ENCODE measurements around the gene NUTF2.

Gene NUTF2

DNA sequence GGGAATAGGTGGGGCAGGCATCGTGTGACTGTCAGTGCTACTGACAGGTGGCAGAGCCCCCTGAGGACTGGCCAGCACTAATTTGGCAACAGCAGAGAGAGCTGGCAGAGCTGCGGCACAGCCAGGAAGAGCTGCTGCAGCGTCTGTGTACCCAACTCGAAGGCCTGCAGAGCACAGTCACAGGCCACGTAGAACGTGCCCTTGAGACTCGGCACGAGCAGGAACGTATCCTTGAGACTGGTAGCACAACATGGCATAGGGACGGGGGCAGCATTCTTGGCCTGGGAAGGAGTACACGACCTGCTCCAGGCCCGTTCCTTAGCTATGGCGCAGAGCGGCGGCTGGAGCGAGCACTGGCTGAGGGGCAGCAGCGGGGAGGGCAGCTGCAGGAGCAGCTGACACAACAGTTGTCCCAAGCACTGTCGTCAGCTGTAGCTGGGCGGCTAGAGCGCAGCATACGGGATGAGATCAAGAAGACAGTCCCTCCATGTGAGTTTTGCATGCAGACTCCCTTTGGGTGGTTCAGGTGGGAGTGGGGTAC, 35.0 kb downstream of the NUTF2 start:
- no peak overlapping the region for H3K27ac ChIP-seq
- no peak for TF ChIP-seq ZFX (IDR thresholded peaks at IDR 0.05)
- TF ChIP-seq, protein P1, sequence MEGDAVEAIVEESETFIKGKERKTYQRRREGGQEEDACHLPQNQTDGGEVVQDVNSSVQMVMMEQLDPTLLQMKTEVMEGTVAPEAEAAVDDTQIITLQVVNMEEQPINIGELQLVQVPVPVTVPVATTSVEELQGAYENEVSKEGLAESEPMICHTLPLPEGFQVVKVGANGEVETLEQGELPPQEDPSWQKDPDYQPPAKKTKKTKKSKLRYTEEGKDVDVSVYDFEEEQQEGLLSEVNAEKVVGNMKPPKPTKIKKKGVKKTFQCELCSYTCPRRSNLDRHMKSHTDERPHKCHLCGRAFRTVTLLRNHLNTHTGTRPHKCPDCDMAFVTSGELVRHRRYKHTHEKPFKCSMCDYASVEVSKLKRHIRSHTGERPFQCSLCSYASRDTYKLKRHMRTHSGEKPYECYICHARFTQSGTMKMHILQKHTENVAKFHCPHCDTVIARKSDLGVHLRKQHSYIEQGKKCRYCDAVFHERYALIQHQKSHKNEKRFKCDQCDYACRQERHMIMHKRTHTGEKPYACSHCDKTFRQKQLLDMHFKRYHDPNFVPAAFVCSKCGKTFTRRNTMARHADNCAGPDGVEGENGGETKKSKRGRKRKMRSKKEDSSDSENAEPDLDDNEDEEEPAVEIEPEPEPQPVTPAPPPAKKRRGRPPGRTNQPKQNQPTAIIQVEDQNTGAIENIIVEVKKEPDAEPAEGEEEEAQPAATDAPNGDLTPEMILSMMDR (conservative IDR thresholded peaks at IDR 0.05), result no peak

DNA sequence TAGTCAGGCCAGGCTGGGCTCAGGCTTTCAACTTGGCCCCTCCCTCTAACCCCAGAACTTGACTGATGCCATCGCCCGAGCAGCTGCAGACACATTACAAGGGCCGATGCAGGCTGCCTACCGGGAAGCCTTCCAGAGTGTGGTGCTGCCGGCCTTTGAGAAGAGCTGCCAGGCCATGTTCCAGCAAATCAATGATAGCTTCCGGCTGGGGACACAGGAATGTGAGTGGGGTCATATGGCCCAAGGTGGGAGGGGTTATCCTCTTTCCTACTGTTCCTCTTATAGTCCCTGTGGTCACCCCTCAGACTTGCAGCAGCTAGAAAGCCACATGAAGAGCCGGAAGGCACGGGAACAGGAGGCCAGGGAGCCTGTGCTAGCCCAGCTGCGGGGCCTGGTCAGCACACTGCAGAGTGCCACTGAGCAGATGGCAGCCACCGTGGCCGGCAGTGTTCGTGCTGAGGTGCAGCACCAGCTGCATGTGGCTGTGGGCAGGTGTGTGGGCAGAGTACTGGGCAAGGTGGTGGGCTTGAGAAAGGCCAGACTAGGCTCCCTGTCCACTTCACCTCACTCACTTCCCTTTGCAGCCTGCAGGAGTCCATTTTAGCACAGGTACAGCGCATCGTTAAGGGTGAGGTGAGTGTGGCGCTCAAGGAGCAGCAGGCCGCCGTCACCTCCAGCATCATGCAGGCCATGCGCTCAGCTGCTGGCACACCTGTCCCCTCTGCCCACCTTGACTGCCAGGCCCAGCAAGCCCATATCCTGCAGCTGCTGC, 35.8 kb downstream of the NUTF2 start:
- TF ChIP-seq, protein P1 (conservative IDR thresholded peaks at IDR 0.05), result no peak
- no peak for TF ChIP-seq ZFX (IDR thresholded peaks at IDR 0.05)
- no peak overlapping the region for H3K27ac ChIP-seq

DNA sequence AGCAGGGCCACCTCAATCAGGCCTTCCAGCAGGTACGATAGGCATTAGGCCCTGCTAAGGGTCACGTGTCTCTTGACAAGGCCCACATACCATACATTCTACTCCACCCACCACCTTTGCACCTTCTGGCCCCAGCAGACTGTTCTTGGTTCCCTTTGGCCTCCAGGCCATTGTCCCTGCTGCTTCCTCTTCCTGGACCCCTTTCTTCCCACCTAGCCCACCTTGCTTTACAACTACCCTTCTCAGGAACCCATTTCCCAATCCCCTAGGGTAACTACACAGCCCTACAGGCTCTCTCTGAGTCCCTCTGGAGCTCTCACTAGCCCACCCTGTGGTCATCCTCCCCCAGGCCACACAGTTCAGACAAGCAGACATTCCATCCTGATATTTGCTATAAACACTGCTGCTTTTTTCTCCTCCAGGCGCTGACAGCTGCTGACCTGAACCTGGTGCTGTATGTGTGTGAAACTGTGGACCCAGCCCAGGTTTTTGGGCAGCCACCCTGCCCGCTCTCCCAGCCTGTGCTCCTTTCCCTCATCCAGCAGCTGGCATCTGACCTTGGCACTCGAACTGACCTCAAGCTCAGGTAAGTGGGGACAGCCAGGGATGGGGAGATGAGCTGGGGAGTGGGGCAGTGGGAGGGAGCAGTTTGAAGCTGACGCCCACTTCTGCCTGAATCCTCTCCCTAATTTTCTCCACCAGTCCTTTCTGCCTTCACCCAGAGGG, 36.6 kb downstream of the NUTF2 start:
- TF ChIP-seq, protein P1 (conservative IDR thresholded peaks at IDR 0.05), result no peak
- no peak for TF ChIP-seq ZFX (IDR thresholded peaks at IDR 0.05)
- H3K27ac ChIP-seq, result no peak overlapping the region

DNA sequence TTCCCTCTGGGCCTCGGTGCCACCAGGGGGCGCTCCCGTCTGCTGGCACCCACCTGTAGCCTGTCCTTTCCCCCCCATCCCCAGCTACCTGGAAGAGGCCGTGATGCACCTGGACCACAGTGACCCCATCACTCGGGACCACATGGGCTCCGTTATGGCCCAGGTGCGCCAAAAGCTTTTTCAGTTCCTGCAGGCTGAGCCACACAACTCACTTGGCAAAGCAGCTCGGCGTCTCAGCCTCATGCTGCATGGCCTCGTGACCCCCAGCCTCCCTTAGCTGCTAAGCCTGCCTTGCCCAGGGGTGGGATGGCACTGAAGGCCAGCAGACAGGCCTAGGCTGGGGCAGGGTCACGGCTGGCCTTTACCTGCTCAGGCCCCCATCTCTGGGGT, 37.1 kb downstream of the NUTF2 start:
- peak overlapping the region; percentile 34; the same call in 1 of the 2 replicates for H3K27ac ChIP-seq
- TF ChIP-seq ZFX (IDR thresholded peaks at IDR 0.05), result no peak
- TF ChIP-seq, protein P1 (conservative IDR thresholded peaks at IDR 0.05), result peak; percentile 92

DNA sequence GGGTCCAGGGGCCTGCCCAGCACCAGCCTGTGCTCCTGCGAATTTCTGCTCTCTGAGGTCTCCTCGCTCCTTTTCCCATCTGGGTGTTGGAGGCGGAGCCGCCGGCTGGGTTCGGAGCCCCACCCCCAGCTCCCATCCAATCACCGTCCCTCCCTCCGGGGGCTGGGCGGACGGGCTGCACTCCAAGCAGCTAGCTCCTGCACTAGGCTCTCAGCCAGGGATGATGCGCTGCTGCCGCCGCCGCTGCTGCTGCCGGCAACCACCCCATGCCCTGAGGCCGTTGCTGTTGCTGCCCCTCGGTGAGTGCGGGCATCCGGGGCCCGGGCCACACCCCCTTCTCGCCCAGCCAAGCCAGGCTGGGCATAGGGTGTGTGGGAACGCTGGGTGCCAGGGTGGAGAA, 38.0 kb downstream of the NUTF2 start, which contains the start of gene NRN1L:
TSS of gene NRN1L (plus strand) at position 202 of the 400 bp plus-strand sequence. CDS start at position 221, 19 bp downstream.
- TF ChIP-seq, protein P1 (conservative IDR thresholded peaks at IDR 0.05), result no peak
- TF ChIP-seq ZFX (IDR thresholded peaks at IDR 0.05), result no peak
- H3K27ac ChIP-seq, result peak within 1 kb of the TSS; percentile 34

DNA sequence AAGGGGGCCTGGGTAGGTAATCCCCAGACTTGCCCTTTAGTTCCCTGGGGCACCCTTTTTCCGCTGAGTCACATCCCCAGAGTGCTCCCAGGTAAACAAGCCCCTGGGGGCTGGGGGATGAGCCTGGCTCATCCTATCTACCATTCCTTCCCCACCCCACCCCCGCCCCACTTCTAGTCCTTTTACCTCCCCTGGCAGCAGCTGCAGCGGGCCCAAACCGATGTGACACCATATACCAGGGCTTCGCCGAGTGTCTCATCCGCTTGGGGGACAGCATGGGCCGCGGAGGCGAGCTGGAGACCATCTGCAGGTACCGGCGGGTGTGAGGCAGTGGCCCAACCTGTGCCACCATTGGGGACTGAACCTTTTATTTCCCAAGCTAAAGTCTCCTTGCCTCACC, 38.8 kb downstream of the NUTF2 start:
- no peak for TF ChIP-seq ZFX (IDR thresholded peaks at IDR 0.05)
- TF ChIP-seq, protein P1 (conservative IDR thresholded peaks at IDR 0.05), result no peak
- peak overlapping the region; percentile 34; the same call in 1 of the 2 replicates for H3K27ac ChIP-seq

DNA sequence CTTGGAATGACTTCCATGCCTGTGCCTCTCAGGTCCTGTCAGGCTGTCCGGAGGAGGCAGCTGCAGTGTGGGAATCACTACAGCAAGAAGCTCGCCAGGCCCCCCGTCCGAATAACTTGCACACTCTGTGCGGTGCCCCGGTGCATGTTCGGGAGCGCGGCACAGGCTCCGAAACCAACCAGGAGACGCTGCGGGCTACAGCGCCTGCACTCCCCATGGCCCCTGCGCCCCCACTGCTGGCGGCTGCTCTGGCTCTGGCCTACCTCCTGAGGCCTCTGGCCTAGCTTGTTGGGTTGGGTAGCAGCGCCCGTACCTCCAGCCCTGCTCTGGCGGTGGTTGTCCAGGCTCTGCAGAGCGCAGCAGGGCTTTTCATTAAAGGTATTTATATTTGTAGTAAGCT, 39.2 kb downstream of the NUTF2 start:
- H3K27ac ChIP-seq, result peak overlapping the region; percentile 34; the same call in 1 of the 2 replicates
- TF ChIP-seq, protein P1 (conservative IDR thresholded peaks at IDR 0.05), result no peak
- no peak for TF ChIP-seq ZFX (IDR thresholded peaks at IDR 0.05)
